ENCODE measurements around the gene LCN1. TPM values are rescaled to one million over a fixed set of nuclear protein-coding genes. Genes with fewer than 3 reads are reported as not detected.

The LCN1 gene
- total and polyA plus RNA-seq, 4 donors, result not detected

GRCh38 chr9:135509458-135509857 lies 11.8 kb upstream of the LCN1 start:
- TF ChIP-seq NR2F2 (IDR thresholded peaks at IDR 0.05) (no peak), HNF4A (conservative IDR thresholded peaks at IDR 0.05) (no peak), FOXA1 (IDR thresholded peaks at IDR 0.05) (no peak), ZBTB33 (IDR thresholded peaks at IDR 0.05) (no peak), GABPA (IDR thresholded peaks at IDR 0.05 in 1 of 2, conservative IDR thresholded peaks at IDR 0.05 in 1 of 2) (no peak), FOXA2 (IDR thresholded peaks at IDR 0.05) (no peak), MAX (IDR thresholded peaks at IDR 0.05) (no peak), SP1 (IDR thresholded peaks at IDR 0.05) (no peak), CTCF (IDR thresholded peaks at IDR 0.05; ENCODE audit: low read depth, low read length, missing input control) (no peak), JUND (IDR thresholded peaks at IDR 0.05) (no peak), REST (IDR thresholded peaks at IDR 0.05) (no peak), RXRA (IDR thresholded peaks at IDR 0.05) (no peak), RAD21 (IDR thresholded peaks at IDR 0.05) (no peak), TAF1 (conservative IDR thresholded peaks at IDR 0.05) (no peak), YY1 (IDR thresholded peaks at IDR 0.05) (no peak), ATF3 (IDR thresholded peaks at IDR 0.05) (no peak)
- 81% methylated on average over 2 of the region's 2 CpGs for WGBS
- Histone ChIP-seq H3K9ac (ENCODE audit: low read depth in 1 of 2, low read length in 2 of 2) (no peak overlapping the region), H3K36me3 (ENCODE audit: control insufficient read depth in 4 of 4, insufficient read depth in 3 of 4, low read depth in 1 of 4, low read length in 3 of 4) (peaks cover 0 to 3% (median under 1%) of the 10 kb centered on the region in 4 donors), H3K4me3 (ENCODE audit: low read depth in 1 of 3, low read length in 3 of 3) (no peak overlapping the region), H3K27ac (ENCODE audit: low read depth in 1 of 2, low read length in 2 of 2) (no peak overlapping the region), H3K27me3 (ENCODE audit: control insufficient read depth in 4 of 4, insufficient read depth in 4 of 4, low read length in 3 of 4) (peaks cover 0 to 2% (median 0%) of the 10 kb centered on the region in 4 donors), H3K4me1 (ENCODE audit: control insufficient read depth in 4 of 4, insufficient read depth in 4 of 4, low read length in 3 of 4) (peaks cover 0 to 4% (median 0%) of the 10 kb centered on the region in 4 donors), H3K9me3 (ENCODE audit: control insufficient read depth in 4 of 4, low read length in 3 of 4) (no peaks in the 10 kb centered on the region)
- no peak for DNase-seq (ENCODE audit: low spot score)

GRCh38 chr9:135512241-135512603 lies 9.0 kb upstream of the LCN1 start:
- no peaks in the 10 kb centered on the region for H3K36me3 ChIP-seq (ENCODE audit: control insufficient read depth in 4 of 4, insufficient read depth in 3 of 4, low read depth in 1 of 4, low read length in 3 of 4)
- DNase-seq (ENCODE audit: low spot score), result no peak
- no peak overlapping the region for H3K4me3 ChIP-seq (ENCODE audit: low read depth in 1 of 3, low read length in 3 of 3)
- no peak overlapping the region for H3K27ac ChIP-seq (ENCODE audit: low read depth in 1 of 2, low read length in 2 of 2)
- no peaks in the 10 kb centered on the region for H3K9me3 ChIP-seq (ENCODE audit: control insufficient read depth in 4 of 4, low read length in 3 of 4)
- WGBS, result 74% methylated on average over 10 of the region's 10 CpGs
- peaks cover 0 to 2% (median 0%) of the 10 kb centered on the region in 4 donors for H3K27me3 ChIP-seq (ENCODE audit: control insufficient read depth in 4 of 4, insufficient read depth in 4 of 4, low read length in 3 of 4)
- no peaks in the 10 kb centered on the region for H3K4me1 ChIP-seq (ENCODE audit: control insufficient read depth in 4 of 4, insufficient read depth in 4 of 4, low read length in 3 of 4)
- TF ChIP-seq JUND (IDR thresholded peaks at IDR 0.05) (no peak), YY1 (IDR thresholded peaks at IDR 0.05) (no peak), REST (IDR thresholded peaks at IDR 0.05) (no peak), RAD21 (IDR thresholded peaks at IDR 0.05) (no peak), NR2F2 (IDR thresholded peaks at IDR 0.05) (no peak), SP1 (IDR thresholded peaks at IDR 0.05) (no peak), EGR1 (IDR thresholded peaks at IDR 0.05; ENCODE audit: low read depth in 2 of 2) (no peak), FOXA2 (IDR thresholded peaks at IDR 0.05) (no peak)
- H3K9ac ChIP-seq (ENCODE audit: low read depth in 1 of 2, low read length in 2 of 2), result no peak overlapping the region
